ENCODE results near the gene DENND1B. TPM values are rescaled to one million over a fixed set of nuclear protein-coding genes. Genes with fewer than 3 reads are reported as not detected.

Gene DENND1B
- polyA plus RNA-seq, 1 of the 3 experiments (the other 2 are of a cell fraction), result 1.4 TPM

DNA sequence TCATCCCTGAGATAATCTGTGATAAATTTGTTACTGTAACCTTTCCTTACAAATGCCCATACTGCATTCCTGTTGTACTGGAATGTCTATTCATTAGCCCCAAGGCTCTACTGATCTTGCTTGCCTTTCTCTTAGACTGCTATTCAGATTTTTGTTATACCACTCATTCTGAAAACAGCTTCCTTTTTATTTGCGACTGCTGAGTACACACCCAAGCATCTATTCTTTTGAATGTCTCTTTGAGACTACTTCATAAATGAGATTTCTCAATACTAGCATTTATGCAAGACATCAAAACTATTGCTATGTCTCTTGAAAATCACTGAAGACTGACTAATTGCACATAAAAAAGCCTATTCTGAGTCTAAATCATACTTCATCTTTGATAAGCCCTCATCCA, 38.6 kb downstream of the DENND1B start:
- ChIA-PET POLR2A (no interaction called here), CTCF (no interaction called here)
- no peaks in the 10 kb centered on the region for H3K4me1 ChIP-seq (ENCODE audit: control insufficient read depth in 1 of 2, insufficient read depth in 2 of 2, low read depth in 1 of 2, low read length in 1 of 2)
- no peaks in the 10 kb centered on the region for H3K9me2 ChIP-seq
- no peaks in the 10 kb centered on the region for H4K20me1 ChIP-seq (ENCODE audit: insufficient read depth)
- no peak for DNase-seq
- TF ChIP-seq RAD21 (IDR thresholded peaks at IDR 0.05; ENCODE audit: low read length) (no peak), ELF1 (IDR thresholded peaks at IDR 0.05) (no peak), EP300 (IDR thresholded peaks at IDR 0.05; ENCODE audit: borderline replicate concordance in 1 of 2, low read depth in 1 of 2, low read length in 1 of 2) (no peak), FOXJ3 (CRISPR knock-in tag; IDR thresholded peaks at IDR 0.05) (no peak), GATA2 (CRISPR knock-in tag; IDR thresholded peaks at IDR 0.05) (no peak), POLR2AphosphoS5 (IDR thresholded peaks at IDR 0.05; ENCODE audit: low read depth, low read length) (no peak), RXRA (IDR thresholded peaks at IDR 0.05; ENCODE audit: borderline replicate concordance, low read depth) (no peak), EZH2phosphoT487 (IDR thresholded peaks at IDR 0.05; ENCODE audit: borderline replicate concordance, low read depth) (no peak), MXI1 (IDR thresholded peaks at IDR 0.05; ENCODE audit: low read depth, low read length) (no peak), TEAD4 (IDR thresholded peaks at IDR 0.05; ENCODE audit: borderline replicate concordance, insufficient read depth) (no peak), NFIC (IDR thresholded peaks at IDR 0.05; ENCODE audit: borderline replicate concordance) (no peak), SMC3 (IDR thresholded peaks at IDR 0.05; ENCODE audit: low read depth, low read length) (no peak), JUND (IDR thresholded peaks at IDR 0.05) (no peak), NRF1 (IDR thresholded peaks at IDR 0.05; ENCODE audit: low read depth, low read length) (no peak), RFX5 (IDR thresholded peaks at IDR 0.05; ENCODE audit: low read length) (no peak), GABPA (IDR thresholded peaks at IDR 0.05; ENCODE audit: low read depth) (no peak)
- TF ChIP-seq, protein P1, sequence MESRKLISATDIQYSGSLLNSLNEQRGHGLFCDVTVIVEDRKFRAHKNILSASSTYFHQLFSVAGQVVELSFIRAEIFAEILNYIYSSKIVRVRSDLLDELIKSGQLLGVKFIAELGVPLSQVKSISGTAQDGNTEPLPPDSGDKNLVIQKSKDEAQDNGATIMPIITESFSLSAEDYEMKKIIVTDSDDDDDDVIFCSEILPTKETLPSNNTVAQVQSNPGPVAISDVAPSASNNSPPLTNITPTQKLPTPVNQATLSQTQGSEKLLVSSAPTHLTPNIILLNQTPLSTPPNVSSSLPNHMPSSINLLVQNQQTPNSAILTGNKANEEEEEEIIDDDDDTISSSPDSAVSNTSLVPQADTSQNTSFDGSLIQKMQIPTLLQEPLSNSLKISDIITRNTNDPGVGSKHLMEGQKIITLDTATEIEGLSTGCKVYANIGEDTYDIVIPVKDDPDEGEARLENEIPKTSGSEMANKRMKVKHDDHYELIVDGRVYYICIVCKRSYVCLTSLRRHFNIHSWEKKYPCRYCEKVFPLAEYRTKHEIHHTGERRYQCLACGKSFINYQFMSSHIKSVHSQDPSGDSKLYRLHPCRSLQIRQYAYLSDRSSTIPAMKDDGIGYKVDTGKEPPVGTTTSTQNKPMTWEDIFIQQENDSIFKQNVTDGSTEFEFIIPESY (IDR thresholded peaks at IDR 0.05; ENCODE audit: borderline replicate concordance, low read depth), result no peak
- TF ChIP-seq, protein P2, sequence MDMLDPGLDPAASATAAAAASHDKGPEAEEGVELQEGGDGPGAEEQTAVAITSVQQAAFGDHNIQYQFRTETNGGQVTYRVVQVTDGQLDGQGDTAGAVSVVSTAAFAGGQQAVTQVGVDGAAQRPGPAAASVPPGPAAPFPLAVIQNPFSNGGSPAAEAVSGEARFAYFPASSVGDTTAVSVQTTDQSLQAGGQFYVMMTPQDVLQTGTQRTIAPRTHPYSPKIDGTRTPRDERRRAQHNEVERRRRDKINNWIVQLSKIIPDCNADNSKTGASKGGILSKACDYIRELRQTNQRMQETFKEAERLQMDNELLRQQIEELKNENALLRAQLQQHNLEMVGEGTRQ (IDR thresholded peaks at IDR 0.05; ENCODE audit: borderline replicate concordance, low read depth, low read length), result no peak
- TF ChIP-seq, protein P3, sequence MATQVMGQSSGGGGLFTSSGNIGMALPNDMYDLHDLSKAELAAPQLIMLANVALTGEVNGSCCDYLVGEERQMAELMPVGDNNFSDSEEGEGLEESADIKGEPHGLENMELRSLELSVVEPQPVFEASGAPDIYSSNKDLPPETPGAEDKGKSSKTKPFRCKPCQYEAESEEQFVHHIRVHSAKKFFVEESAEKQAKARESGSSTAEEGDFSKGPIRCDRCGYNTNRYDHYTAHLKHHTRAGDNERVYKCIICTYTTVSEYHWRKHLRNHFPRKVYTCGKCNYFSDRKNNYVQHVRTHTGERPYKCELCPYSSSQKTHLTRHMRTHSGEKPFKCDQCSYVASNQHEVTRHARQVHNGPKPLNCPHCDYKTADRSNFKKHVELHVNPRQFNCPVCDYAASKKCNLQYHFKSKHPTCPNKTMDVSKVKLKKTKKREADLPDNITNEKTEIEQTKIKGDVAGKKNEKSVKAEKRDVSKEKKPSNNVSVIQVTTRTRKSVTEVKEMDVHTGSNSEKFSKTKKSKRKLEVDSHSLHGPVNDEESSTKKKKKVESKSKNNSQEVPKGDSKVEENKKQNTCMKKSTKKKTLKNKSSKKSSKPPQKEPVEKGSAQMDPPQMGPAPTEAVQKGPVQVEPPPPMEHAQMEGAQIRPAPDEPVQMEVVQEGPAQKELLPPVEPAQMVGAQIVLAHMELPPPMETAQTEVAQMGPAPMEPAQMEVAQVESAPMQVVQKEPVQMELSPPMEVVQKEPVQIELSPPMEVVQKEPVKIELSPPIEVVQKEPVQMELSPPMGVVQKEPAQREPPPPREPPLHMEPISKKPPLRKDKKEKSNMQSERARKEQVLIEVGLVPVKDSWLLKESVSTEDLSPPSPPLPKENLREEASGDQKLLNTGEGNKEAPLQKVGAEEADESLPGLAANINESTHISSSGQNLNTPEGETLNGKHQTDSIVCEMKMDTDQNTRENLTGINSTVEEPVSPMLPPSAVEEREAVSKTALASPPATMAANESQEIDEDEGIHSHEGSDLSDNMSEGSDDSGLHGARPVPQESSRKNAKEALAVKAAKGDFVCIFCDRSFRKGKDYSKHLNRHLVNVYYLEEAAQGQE (IDR thresholded peaks at IDR 0.05; ENCODE audit: low read depth, low read length), result no peak
- H3K27ac ChIP-seq (ENCODE audit: low read depth in 2 of 2, low read length in 1 of 2), result no peak overlapping the region
- no peaks in the 10 kb centered on the region for H3K27me3 ChIP-seq (ENCODE audit: insufficient read depth)
- H3K4me3 ChIP-seq (ENCODE audit: low read depth in 2 of 2, low read length in 1 of 2), result no peak overlapping the region
- no peaks in the 10 kb centered on the region for H3F3A ChIP-seq (replicated peaks; ENCODE audit: insufficient read depth)
- H3K4me2 ChIP-seq, result no peak overlapping the region
- H3K36me3 ChIP-seq (replicated peaks in 1 of 2; ENCODE audit: control insufficient read depth in 1 of 2, insufficient read depth in 2 of 2, low read length in 1 of 2), result peaks cover 0 to 8% of the 10 kb centered on the region in 2 experiments
- no peaks in the 10 kb centered on the region for H3K9me3 ChIP-seq
- 0 out of 2 replicates have a peak, but pooled peaks cover 3% of the 10 kb centered on the region for H3K79me2 ChIP-seq (ENCODE audit: insufficient read depth)
- 87% methylated on average over 1 of the region's 1 CpG for WGBS (ENCODE audit: low lambda C conversion rate)
- no peak overlapping the region for H2AFZ ChIP-seq (ENCODE audit: low read depth)
- no peak overlapping the region for H3K9ac ChIP-seq
